SK-N-SH (cell line): ENCODE results near the gene CCDC13. TPM values are rescaled to one million over a fixed set of nuclear protein-coding genes. Genes with fewer than 3 reads are reported as not detected.

Source experiments
- CTCF ChIA-PET: fragments of 300-600, 350-600 bp; formaldehyde crosslinking; extraction: SDS; loops from one replicate; lab custom pipeline; 2021; lab: Yijun Ruan, JAX
- POLR2A ChIA-PET: fragments of 350-600 bp; sonication (Branson Sonifier 250); formaldehyde crosslinking; extraction: SDS; loops from one replicate; lab custom pipeline; 2020; ENCODE audit warnings: antibody characterized with exemption, inconsistent platforms; lab: Yijun Ruan, JAX
- DNase-seq: peaks from one replicate; pipeline ENCODE4 v3.0.0; 2012
- H2AFZ ChIP-seq: fragments of 200-600 bp; sonication (generic); 2 replicates; pipeline ENCODE4 v1.8.1; 2016; ENCODE audit warnings: antibody characterized with exemption, mild to moderate bottlenecking, low read depth
- H3F3A ChIP-seq: fragments of 200-600 bp; sonication (generic); replicated peaks from 2 replicates; pipeline ENCODE3; 2016; ENCODE audit warnings: antibody characterized with exemption, mild to moderate bottlenecking; ENCODE audit not compliant: insufficient read depth
- H3K27ac ChIP-seq, 2 experiments: fragments of 200-500 bp in 1 of 2; fragments of 200-600 bp in 1 of 2; sonication (Bioruptor generic) in 1 of 2; sonication (generic), shearing (Covaris generic) in 1 of 2; 2 replicates each; pipeline versions ENCODE4 v1.5.1 to v1.6.1; 2014 to 2016; ENCODE audit warnings: low read depth in 2 of 2, inconsistent platforms in 1 of 2, low read length in 1 of 2, mild to moderate bottlenecking in 1 of 2, mixed read lengths in 1 of 2
- H3K27me3 ChIP-seq: fragments of 200-600 bp; sonication (generic), shearing (Covaris generic); 2 replicates; pipeline ENCODE4 v1.6.1; 2016; ENCODE audit warnings: mixed run types; ENCODE audit not compliant: insufficient read depth
- H3K36me3 ChIP-seq, 2 experiments: fragments of 200-500 bp in 1 of 2; fragments of 200-600 bp in 1 of 2; sonication (Bioruptor generic) in 1 of 2; sonication (generic) in 1 of 2; replicated peaks in 1 of 2; 2 replicates each; pipeline versions ENCODE3 to v1.5.1; 2014 to 2016; ENCODE audit warnings: low read length in 1 of 2, mild to moderate bottlenecking in 1 of 2; ENCODE audit not compliant: insufficient read depth in 2 of 2, control insufficient read depth in 1 of 2
- H3K4me1 ChIP-seq, 2 experiments: fragments of 200-500 bp in 1 of 2; fragments of 200-600 bp in 1 of 2; sonication (Bioruptor generic) in 1 of 2; sonication (generic), shearing (Covaris generic) in 1 of 2; 2 replicates each; pipeline versions ENCODE4 v1.5.1 to v1.6.1; 2014 to 2016; ENCODE audit warnings: low read depth in 1 of 2, low read length in 1 of 2, mixed run types in 1 of 2; ENCODE audit not compliant: insufficient read depth in 2 of 2, control insufficient read depth in 1 of 2
- H3K4me2 ChIP-seq: fragments of 200-600 bp; sonication (generic), shearing (Covaris generic); 2 replicates; pipeline ENCODE4 v1.6.1; 2017; ENCODE audit warnings: mixed run types
- H3K4me3 ChIP-seq, 2 experiments: fragments of 200-500 bp in 1 of 2; fragments of 200-600 bp in 1 of 2; sonication (Bioruptor generic) in 1 of 2; sonication (generic), shearing (Covaris generic) in 1 of 2; 2 replicates each; pipeline versions ENCODE4 v1.5.1 to v1.8.1; 2014 to 2016; ENCODE audit warnings: low read depth in 2 of 2, inconsistent platforms in 1 of 2, low read length in 1 of 2, mild to moderate bottlenecking in 1 of 2, mixed read lengths in 1 of 2, moderate library complexity in 1 of 2
- H3K79me2 ChIP-seq: fragments of 200-600 bp; sonication (generic); 2 replicates; pipeline ENCODE4 v1.8.1; 2017; ENCODE audit warnings: mild to moderate bottlenecking; ENCODE audit not compliant: insufficient read depth
- H3K9ac ChIP-seq: fragments of 200-600 bp; sonication (generic); 2 replicates; pipeline ENCODE4 v1.6.1; 2017; ENCODE audit warnings: mixed run types
- H3K9me2 ChIP-seq: fragments of 200-600 bp; sonication (generic); 2 replicates; pipeline ENCODE4 v1.6.1; 2017; ENCODE audit warnings: mixed run types
- H3K9me3 ChIP-seq: fragments of 200-600 bp; sonication (generic); 2 replicates; pipeline ENCODE4 v1.6.1; 2017; ENCODE audit warnings: mixed run types, mild to moderate bottlenecking, moderate library complexity
- H4K20me1 ChIP-seq: fragments of 200-600 bp; sonication (generic); 2 replicates; pipeline ENCODE4 v1.6.1; 2017; ENCODE audit warnings: mild to moderate bottlenecking, mixed run types; ENCODE audit not compliant: insufficient read depth
- CHD2 ChIP-seq: fragments of 150-350 bp; IDR thresholded peaks from 2 replicates; pipeline ENCODE4 v1.6.1; 2018; ENCODE audit warnings: low read length; ENCODE audit not compliant: partially characterized antibody
- EZH2phosphoT487 ChIP-seq: fragments of 200-600 bp; sonication (generic); IDR thresholded peaks from 2 replicates; pipeline ENCODE4 v1.6.1; 2017; ENCODE audit warnings: low read depth, mixed run types, mild to moderate bottlenecking, antibody characterized with exemption, moderate library complexity, borderline replicate concordance
- FOSL2 ChIP-seq: IDR thresholded peaks from 2 replicates; pipeline ENCODE4 v1.4.0; 2012; ENCODE audit warnings: low read depth, mild to moderate bottlenecking, moderate library complexity, borderline replicate concordance
- FOXJ3 ChIP-seq: sonication (generic); formaldehyde crosslinking; IDR thresholded peaks from 2 replicates; pipeline ENCODE4 v1.5.1; 2020; ENCODE audit warnings: mild to moderate bottlenecking, missing genetic modification reagents
- IRF3 ChIP-seq: fragments of 150-350 bp; IDR thresholded peaks from 2 replicates; pipeline ENCODE4 v1.6.1; 2016; ENCODE audit warnings: mild to moderate bottlenecking, low read depth, low read length
- MEF2A ChIP-seq: IDR thresholded peaks from 2 replicates; pipeline ENCODE4 v1.4.0; 2012; ENCODE audit warnings: low read depth, borderline replicate concordance
- NRF1 ChIP-seq: IDR thresholded peaks from 2 replicates; pipeline ENCODE4 v1.6.1; 2012; ENCODE audit warnings: low read depth, mild to moderate bottlenecking, low read length
- POLR2AphosphoS5 ChIP-seq: IDR thresholded peaks from 2 replicates; pipeline ENCODE4 v1.6.1; 2012; ENCODE audit warnings: low read depth, low read length
- RAD21 ChIP-seq: IDR thresholded peaks from 2 replicates; pipeline ENCODE4 v1.6.1; 2012; ENCODE audit warnings: mild to moderate bottlenecking, low read length
- RCOR1 ChIP-seq: fragments of 150-350 bp; IDR thresholded peaks from 2 replicates; pipeline ENCODE4 v1.6.1; 2017; ENCODE audit warnings: antibody characterized with exemption, low read length
- RFX5 ChIP-seq: IDR thresholded peaks from 2 replicates; pipeline ENCODE4 v1.6.1; 2012; ENCODE audit warnings: mild to moderate bottlenecking, improper control_type of control experiment, low read length
- RXRA ChIP-seq: IDR thresholded peaks from 2 replicates; pipeline ENCODE4 v1.4.0; 2012; ENCODE audit warnings: low read depth, mild to moderate bottlenecking, borderline replicate concordance
- SIN3A ChIP-seq: IDR thresholded peaks from 2 replicates; pipeline ENCODE4 v1.6.1; 2012; ENCODE audit warnings: low read depth, mild to moderate bottlenecking, low read length, moderate library complexity, borderline replicate concordance
- TCF12 ChIP-seq: IDR thresholded peaks from 2 replicates; pipeline ENCODE4 v1.4.0; 2012
- TEAD4 ChIP-seq: IDR thresholded peaks from 2 replicates; pipeline ENCODE4 v1.4.0; 2012; ENCODE audit warnings: mild to moderate bottlenecking, borderline replicate concordance; ENCODE audit not compliant: insufficient read depth
- YY1 ChIP-seq: IDR thresholded peaks from 2 replicates; pipeline ENCODE4 v1.4.0; 2012; ENCODE audit warnings: low read depth, mild to moderate bottlenecking
- WGBS: methylation state at CpG from one replicate; pipeline ENCODE4 v1.1.6; 2017; ENCODE audit warnings: low lambda C conversion rate; 5-methylcytosine and 5-hydroxymethylcytosine counted together
- polyA plus RNA-seq, 3 experiments: library from polyadenylated mRNA; depleted of rRNA; stranded (reverse); fragments of >200 nt; gene quantifications; 2 replicates each; pipeline ENCODE4 v1.2.3, GENCODE V29; 2012

The CCDC13 gene
- polyA plus RNA-seq, 1 of the 3 experiments (the other 2 are of a cell fraction), result 0.66 TPM

GRCh38 chr3:42745776-42746454, 27.1 kb downstream of the CCDC13 start (continued):
- TF ChIP-seq SIN3A (no peak), RFX5 (no peak), EZH2phosphoT487 (no peak)

GRCh38 chr3:42745291-42745745, 27.7 kb downstream of the CCDC13 start:
- TF ChIP-seq RCOR1, result no peak
- TF ChIP-seq TCF12, result no peak
- no peak for TF ChIP-seq MEF2A
- no peak for TF ChIP-seq SIN3A
- TF ChIP-seq RXRA, result no peak
- no peak for TF ChIP-seq FOXJ3 (CRISPR knock-in tag)
- no peak for TF ChIP-seq TEAD4
- no peak for TF ChIP-seq FOSL2
- TF ChIP-seq YY1, result no peak
- no peak for TF ChIP-seq IRF3
- no peak for TF ChIP-seq CHD2
- no peak for TF ChIP-seq NRF1
- TF ChIP-seq POLR2AphosphoS5, result no peak
- no peak for TF ChIP-seq RAD21
- Histone ChIP-seq H3K27me3 (no peaks in the 10 kb centered on the region), H3K9me2 (no peaks in the 10 kb centered on the region), H3K27ac (no peak overlapping the region), H3K9me3 (no peaks in the 10 kb centered on the region), H3K79me2 (no peaks in the 10 kb centered on the region), H3K4me2 (no peak overlapping the region), H4K20me1 (no peaks in the 10 kb centered on the region), H3F3A (no peaks in the 10 kb centered on the region), H2AFZ (no peak overlapping the region), H3K4me3 (no peak overlapping the region), H3K4me1 (no peaks in the 10 kb centered on the region), H3K36me3 (no peaks in the 10 kb centered on the region), H3K9ac (no peak overlapping the region)
- CTCF ChIA-PET, result interaction anchor here (0.7 to 11.4 kb wide), 17 partner anchors 10 to 244 kb away, joined by 3 to 92 read pairs (median 5); partner anchors contain the start of genes NKTR, VIPR1 and ZBTB47
- 72% methylated on average over 3 of the region's 3 CpGs for WGBS
- POLR2A ChIA-PET, result no interaction called here
- DNase-seq, result no peak
